ENCODE measurements around the gene FDX2. TPM values are rescaled to one million over a fixed set of nuclear protein-coding genes. Genes with fewer than 3 reads are reported as not detected.

Gene FDX2
- total RNA-seq, 1 experiment from 2014 or later, result 50.7 TPM

DNA sequence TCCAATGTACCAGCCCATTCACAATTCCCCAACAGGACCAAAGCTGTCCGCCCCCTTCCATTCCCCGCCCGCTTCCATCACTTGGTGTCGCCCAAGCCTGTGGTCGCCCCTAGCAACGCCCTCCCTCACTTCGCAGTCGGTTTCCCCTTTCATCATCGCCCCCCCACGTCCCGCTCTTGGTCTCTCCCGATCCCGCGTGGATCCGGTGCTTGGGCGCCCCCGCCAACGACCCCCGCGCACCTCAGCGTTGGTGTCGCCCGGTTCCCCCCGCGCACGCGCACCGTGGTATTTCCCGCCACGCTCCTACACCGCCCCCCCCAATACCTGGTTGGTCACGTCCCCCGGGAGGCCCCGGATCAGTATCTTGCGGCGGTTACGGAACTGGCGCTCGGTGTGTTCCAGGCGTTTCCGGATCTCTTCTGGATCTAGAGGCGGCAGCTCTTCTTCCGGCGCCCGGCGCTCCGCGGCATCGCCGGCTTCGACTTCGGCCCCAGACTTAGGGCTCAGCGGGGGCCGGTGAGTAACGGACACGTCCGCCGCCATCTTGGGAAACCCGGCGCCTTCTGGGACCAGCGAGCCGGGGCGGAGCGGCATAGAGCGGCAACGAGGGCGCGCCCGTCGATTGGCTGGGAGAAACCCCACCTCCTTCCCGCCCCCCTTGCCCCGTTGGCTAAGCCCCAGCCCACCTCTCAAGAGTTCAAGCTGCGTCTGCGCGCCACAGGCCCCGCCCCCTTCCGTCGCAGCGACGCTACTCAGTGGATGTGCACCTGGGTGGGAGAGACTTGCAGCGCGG is 17.3 kb upstream of the FDX2 start, which contains the start of gene RAVER1:
TSS of gene RAVER1 (minus strand) at position 565 of the 793 bp plus-strand sequence. CDS start at position 543, 22 bp downstream.
- DNase-seq (ENCODE audit: low spot score), result peak; percentile 95

- no peak for DNase-seq (ENCODE audit: low spot score)
Observed at GRCh38 chr19:10332158-10332964, 16.5 kb upstream of the FDX2 start.

- DNase-seq (ENCODE audit: low spot score), result no peak
Observed at GRCh38 chr19:10329555-10329954, 13.7 kb upstream of the FDX2 start.

DNA sequence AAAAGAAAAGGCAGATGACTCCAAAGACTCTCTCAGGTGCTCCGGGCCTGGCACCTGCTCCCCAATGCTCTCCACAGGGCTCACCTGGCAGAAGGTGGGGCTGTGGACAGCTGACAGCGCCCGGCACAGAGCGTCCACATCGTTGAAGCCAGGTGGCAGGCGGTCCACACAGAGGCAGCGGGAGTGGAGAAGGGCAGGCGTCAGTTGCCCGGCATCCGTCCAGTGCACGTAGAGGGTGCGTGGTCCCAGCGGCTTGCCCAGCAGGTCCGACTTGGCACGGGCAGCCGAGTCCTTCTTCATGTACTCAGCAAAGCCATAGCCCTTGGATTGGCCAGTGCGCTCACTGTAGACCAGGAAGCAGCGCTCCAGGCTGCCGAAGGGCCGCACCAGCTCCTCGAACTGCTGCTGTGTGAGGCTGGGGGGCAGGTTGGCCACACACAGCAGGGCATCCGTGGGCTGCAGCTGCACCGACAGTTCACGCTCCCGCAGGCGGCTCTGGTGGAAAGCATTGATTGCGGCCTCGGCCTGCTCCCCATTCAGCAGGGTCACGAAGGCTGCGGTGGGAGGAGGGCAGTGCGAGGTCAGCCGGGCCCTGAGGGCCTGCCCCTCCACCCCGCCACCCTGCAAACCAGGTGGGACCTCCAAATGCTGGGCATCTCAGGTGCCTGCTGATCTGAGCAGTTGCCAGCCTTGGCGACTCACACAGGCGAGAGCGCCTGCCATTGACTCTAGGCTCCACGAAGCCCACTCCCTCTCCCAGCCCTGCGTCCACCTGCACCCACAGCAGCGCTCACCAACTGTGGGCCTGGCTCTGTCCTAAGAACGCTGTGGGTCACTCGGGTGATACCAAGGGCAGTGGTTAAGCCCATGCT is 13.0 kb upstream of the FDX2 start:
- DNase-seq (ENCODE audit: low spot score), result no peak

DNA sequence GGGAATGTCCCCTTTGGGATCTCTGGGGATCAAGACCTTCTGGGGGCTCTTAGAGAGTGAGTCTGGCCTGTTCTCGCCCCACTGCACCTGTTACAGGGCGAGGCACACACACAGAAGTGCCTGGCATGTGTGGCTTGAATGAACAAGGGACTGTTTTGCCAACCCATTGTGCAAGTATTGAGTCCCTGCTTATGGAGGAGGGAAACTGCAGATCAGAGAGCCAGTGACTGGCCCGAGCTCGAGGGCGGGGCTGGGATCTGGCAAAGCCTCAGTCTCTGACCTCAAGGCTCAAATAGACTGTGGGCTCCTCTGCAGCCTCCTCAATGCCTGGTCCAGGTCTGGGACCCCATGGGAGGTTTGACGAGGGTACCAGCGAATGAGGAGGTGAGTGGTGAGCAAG is 12.0 kb upstream of the FDX2 start:
- DNase-seq (ENCODE audit: low spot score), result no peak

DNA sequence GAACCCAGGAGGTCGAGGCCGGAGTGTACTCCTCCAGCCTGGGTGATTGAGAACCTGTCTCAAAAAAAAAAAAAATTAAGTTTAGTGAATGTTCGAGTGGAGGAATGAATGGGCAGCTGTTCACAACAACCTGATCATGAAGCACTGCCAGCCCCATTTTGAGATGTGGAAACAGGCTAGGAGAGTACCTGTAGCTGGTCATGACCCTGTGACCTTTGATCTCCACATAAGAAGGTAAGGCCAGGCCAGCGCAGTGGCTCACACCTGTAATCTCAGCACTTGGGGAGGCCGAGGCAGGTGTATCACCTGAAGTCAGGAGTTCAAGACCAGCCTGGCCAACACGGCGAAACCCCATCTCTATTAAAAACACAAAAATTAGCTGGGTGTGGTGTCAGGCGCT is 9.9 kb upstream of the FDX2 start:
- no peak for DNase-seq (ENCODE audit: low spot score)

GRCh38 chr19:10321874-10322835 is 6.3 kb upstream of the FDX2 start:
- DNase-seq (ENCODE audit: low spot score), result no peak

- DNase-seq (ENCODE audit: low spot score), result no peak
Observed at GRCh38 chr19:10321417-10321797, 5.6 kb upstream of the FDX2 start.

GRCh38 chr19:10320602-10321416 is 5.0 kb upstream of the FDX2 start:
- no peak for DNase-seq (ENCODE audit: low spot score)

DNA sequence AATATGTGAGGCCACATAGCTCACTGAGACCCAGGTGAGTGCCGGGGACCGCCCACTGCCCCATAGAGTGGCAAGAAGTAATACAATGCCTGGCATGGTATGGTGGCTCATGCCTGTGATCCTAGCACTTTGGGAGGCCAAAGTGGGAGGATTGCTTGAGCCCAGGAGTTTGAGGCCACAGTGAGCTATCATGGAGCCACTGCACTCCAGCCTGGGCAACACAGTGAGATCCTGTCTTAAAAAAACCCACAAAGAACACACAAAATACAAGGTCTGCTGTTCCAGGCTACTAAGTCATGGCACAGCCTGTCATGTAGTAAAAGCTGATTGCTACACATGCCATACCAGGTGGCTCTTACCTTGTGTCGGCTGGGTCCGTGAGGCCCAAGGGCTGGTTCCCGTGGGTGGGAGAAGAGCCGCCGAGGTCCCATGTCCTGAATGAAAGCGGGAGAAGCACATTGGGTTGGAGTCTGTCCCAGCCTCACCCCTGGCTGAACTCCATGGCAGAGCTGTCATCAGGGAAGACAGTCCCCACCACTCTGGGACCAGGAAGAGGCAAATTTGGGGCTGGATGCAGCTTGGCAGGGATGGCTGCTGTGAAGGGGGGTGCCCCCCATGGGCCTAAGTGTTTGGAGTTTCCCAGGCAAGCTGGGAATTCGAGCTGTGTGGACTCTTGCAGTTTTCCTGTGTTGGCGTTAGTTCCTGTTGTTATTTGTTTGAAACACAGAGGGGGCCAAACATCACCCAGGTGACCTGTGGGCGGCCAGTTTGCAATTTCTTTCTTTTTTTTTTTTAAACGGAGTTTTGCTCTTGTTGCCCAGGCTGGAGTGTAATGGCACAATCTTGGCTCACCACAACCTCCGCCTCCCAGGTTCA is 3.2 kb upstream of the FDX2 start:
- no peak for DNase-seq (ENCODE audit: low spot score)

DNA sequence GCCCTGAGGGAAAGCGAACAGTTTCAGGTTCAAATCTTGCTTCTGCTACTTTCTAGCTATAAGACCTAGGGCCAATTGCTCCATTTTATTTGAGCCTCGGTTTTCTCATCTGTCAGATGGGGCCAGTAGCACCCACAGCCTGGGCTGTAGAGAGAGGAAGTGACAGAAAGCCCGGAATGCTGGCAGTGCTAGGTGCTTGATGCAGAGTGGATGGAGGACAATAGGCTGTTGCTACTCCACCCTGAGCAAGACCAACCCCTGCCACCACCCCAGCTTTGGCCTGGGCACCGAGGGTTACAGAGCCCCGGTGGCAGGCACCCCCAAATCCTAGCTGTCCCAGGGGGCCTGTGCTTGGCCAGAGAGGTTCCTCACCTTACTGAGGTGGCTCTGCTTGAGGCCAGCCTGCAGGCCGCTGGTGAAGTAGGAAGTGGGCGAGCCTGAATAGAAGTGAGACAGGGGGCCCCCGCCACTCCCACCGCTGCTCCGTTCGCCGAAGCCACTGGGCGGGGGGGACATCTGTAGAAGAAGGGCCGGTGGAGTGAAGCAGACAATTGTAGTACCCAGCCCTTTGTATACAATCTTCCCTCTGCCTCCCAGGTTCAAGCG is 2.1 kb upstream of the FDX2 start:
- no peak for DNase-seq (ENCODE audit: low spot score)

GRCh38 chr19:10317045-10317856 is 1.4 kb upstream of the FDX2 start:
- no peak for DNase-seq (ENCODE audit: low spot score)

- no peak for DNase-seq (ENCODE audit: low spot score)
Observed at GRCh38 chr19:10316229-10317044, 622 bp upstream of the FDX2 start.

DNA sequence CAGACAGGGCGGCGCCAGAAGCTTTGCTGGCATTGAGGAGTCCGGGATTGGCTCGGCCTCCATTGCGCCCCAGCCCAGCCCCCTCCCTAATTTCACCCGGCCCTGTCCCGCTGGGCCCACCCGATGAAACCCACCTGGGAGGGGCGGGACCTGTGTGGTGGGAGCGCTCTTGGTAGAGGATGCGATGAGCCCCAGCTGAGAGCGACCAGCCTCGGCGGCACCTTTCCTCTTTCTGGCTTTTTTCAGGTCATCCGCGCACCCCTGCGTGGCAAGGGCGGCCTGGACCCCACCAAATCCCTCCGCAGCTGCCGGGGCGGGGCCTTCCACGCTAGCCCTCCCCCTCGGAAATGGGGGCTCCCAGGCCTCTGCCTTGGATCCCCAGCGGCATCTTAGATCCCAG is 6.4 kb downstream of the FDX2 start, which contains the start of gene ZGLP1:
TSS of gene ZGLP1 (minus strand) at position 393 of the 400 bp plus-strand sequence.
- DNase-seq (ENCODE audit: low spot score), result no peak

DNA sequence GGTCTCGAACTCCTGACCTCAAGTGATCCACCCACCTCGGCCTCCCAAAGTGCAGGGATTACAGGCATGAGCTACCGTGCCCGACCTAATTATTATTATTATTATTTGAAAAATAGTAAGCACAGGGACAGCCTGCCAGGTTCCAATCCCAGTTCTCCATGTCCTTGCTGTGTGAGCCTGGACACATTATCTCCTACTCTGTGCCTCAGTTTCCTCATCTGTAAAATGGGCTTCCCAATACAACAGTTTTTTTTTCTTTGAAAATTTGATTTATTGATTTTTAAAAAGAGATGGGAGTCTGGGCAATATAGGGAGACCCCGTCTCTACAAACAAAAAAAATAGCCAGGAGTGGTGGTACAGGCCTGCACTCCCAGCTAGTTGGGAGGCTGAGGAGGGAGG is 9.5 kb downstream of the FDX2 start:
- no peak for DNase-seq (ENCODE audit: low spot score)

DNA sequence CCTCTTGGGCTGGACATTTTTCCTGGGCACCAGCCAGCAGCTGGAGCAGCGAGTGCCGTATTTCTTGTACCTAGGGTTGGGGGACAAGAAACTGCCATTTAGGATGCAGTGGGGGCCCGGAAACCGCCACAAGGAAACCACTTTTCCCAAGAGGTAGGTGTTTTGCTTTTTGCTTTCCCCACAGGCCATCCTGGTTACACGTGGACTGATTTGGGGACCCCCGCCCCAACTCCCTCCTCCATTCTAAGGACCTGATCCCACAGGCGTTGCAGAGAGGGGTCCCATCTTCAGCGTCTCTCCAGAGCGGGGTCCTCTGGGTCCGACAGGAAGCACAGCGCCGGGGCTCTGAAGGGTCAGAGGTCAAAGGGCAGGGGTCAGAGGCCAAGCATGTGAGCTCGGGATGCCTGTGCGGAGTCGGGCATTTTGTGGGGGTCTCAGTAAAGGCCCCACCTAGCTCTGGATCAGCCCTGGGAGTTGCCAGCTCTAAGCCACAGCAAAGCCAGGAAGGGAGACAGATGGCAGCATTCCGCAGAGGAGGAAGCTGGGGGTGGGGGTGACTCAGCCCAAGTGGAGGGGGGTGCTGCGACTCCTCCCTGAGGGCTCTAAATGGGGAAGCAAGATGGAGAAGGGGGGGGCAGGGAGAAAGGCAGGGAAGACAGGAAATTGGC is 10.5 kb downstream of the FDX2 start:
- DNase-seq (ENCODE audit: low spot score), result peak; percentile 62
